Measurements from ENCODE around the gene MATN1.

Gene MATN1

GRCh38 chr1:30673395-30673794, 50.0 kb downstream of the MATN1 start:
- H3K27me3 ChIP-seq (ENCODE audit: control insufficient read depth, insufficient read depth, low read length), result no peaks in the 10 kb centered on the region
- H3K4me3 ChIP-seq (ENCODE audit: low read depth, low read length), result no peak overlapping the region
- peaks cover 4% of the 10 kb centered on the region; the same call in 1 of the 2 replicates for H3K9me3 ChIP-seq (ENCODE audit: control insufficient read depth, insufficient read depth, low read depth, low read length)
- no peak overlapping the region for H3K27ac ChIP-seq (ENCODE audit: low read depth, low read length)
- H3K36me3 ChIP-seq (ENCODE audit: control insufficient read depth, insufficient read depth, low read length), result no peaks in the 10 kb centered on the region
- H3K4me1 ChIP-seq (ENCODE audit: control insufficient read depth, insufficient read depth, low read length), result no peaks in the 10 kb centered on the region
- H3K9ac ChIP-seq (ENCODE audit: low read length), result no peak overlapping the region

GRCh38 chr1:30672661-30673060, 50.7 kb downstream of the MATN1 start:
- Histone ChIP-seq H3K27ac (ENCODE audit: low read depth, low read length) (no peak overlapping the region), H3K9me3 (ENCODE audit: control insufficient read depth, insufficient read depth, low read depth, low read length) (peaks cover 4% of the 10 kb centered on the region; the same call in 1 of the 2 replicates), H3K4me3 (ENCODE audit: low read depth, low read length) (no peak overlapping the region), H3K4me1 (ENCODE audit: control insufficient read depth, insufficient read depth, low read length) (no peaks in the 10 kb centered on the region), H3K36me3 (ENCODE audit: control insufficient read depth, insufficient read depth, low read length) (no peaks in the 10 kb centered on the region), H3K27me3 (ENCODE audit: control insufficient read depth, insufficient read depth, low read length) (no peaks in the 10 kb centered on the region), H3K9ac (ENCODE audit: low read length) (no peak overlapping the region)

GRCh38 chr1:30670240-30671060, 52.9 kb downstream of the MATN1 start:
- Histone ChIP-seq H3K27me3 (ENCODE audit: control insufficient read depth, insufficient read depth, low read length) (no peaks in the 10 kb centered on the region), H3K4me1 (ENCODE audit: control insufficient read depth, insufficient read depth, low read length) (no peaks in the 10 kb centered on the region), H3K9me3 (ENCODE audit: control insufficient read depth, insufficient read depth, low read depth, low read length) (no peaks in the 10 kb centered on the region), H3K36me3 (ENCODE audit: control insufficient read depth, insufficient read depth, low read length) (no peaks in the 10 kb centered on the region), H3K9ac (ENCODE audit: low read length) (no peak overlapping the region), H3K27ac (ENCODE audit: low read depth, low read length) (no peak overlapping the region), H3K4me3 (ENCODE audit: low read depth, low read length) (no peak overlapping the region)

- Histone ChIP-seq H3K9ac (ENCODE audit: low read length) (no peak overlapping the region), H3K9me3 (ENCODE audit: control insufficient read depth, insufficient read depth, low read depth, low read length) (no peaks in the 10 kb centered on the region)
Observed at GRCh38 chr1:30668546-30669327, 54.6 kb downstream of the MATN1 start.

GRCh38 chr1:30668024-30668423, 55.4 kb downstream of the MATN1 start:
- H3K4me1 ChIP-seq (ENCODE audit: control insufficient read depth, insufficient read depth, low read length), result peaks cover 5% of the 10 kb centered on the region
- H3K27ac ChIP-seq (ENCODE audit: low read depth, low read length), result no peak overlapping the region
- no peaks in the 10 kb centered on the region for H3K9me3 ChIP-seq (ENCODE audit: control insufficient read depth, insufficient read depth, low read depth, low read length)
- H3K9ac ChIP-seq (ENCODE audit: low read length), result no peak overlapping the region
- H3K36me3 ChIP-seq (ENCODE audit: control insufficient read depth, insufficient read depth, low read length), result no peaks in the 10 kb centered on the region
- H3K4me3 ChIP-seq (ENCODE audit: low read depth, low read length), result no peak overlapping the region
- H3K27me3 ChIP-seq (ENCODE audit: control insufficient read depth, insufficient read depth, low read length), result no peaks in the 10 kb centered on the region

More at GRCh38 chr1:30668546-30669327, 54.6 kb downstream of the MATN1 start:
- Histone ChIP-seq H3K27ac (ENCODE audit: low read depth, low read length) (no peak overlapping the region), H3K27me3 (ENCODE audit: control insufficient read depth, insufficient read depth, low read length) (no peaks in the 10 kb centered on the region), H3K4me1 (ENCODE audit: control insufficient read depth, insufficient read depth, low read length) (no peaks in the 10 kb centered on the region), H3K4me3 (ENCODE audit: low read depth, low read length) (no peak overlapping the region), H3K36me3 (ENCODE audit: control insufficient read depth, insufficient read depth, low read length) (no peaks in the 10 kb centered on the region)

- H3K9me3 ChIP-seq (ENCODE audit: control insufficient read depth, insufficient read depth, low read depth, low read length), result no peaks in the 10 kb centered on the region
- H3K4me1 ChIP-seq (ENCODE audit: control insufficient read depth, insufficient read depth, low read length), result peaks cover 15% of the 10 kb centered on the region
- no peaks in the 10 kb centered on the region for H3K27me3 ChIP-seq (ENCODE audit: control insufficient read depth, insufficient read depth, low read length)
- H3K27ac ChIP-seq (ENCODE audit: low read depth, low read length), result no peak overlapping the region
- no peaks in the 10 kb centered on the region for H3K36me3 ChIP-seq (ENCODE audit: control insufficient read depth, insufficient read depth, low read length)
- H3K9ac ChIP-seq (ENCODE audit: low read length), result no peak overlapping the region
- no peak overlapping the region for H3K4me3 ChIP-seq (ENCODE audit: low read depth, low read length)
Observed at GRCh38 chr1:30666756-30667273, 56.6 kb downstream of the MATN1 start.

- no peak overlapping the region for H3K9ac ChIP-seq (ENCODE audit: low read length)
- H3K27me3 ChIP-seq (ENCODE audit: control insufficient read depth, insufficient read depth, low read length), result no peaks in the 10 kb centered on the region
- peaks cover 15% of the 10 kb centered on the region for H3K4me1 ChIP-seq (ENCODE audit: control insufficient read depth, insufficient read depth, low read length)
- no peaks in the 10 kb centered on the region for H3K36me3 ChIP-seq (ENCODE audit: control insufficient read depth, insufficient read depth, low read length)
- H3K9me3 ChIP-seq (ENCODE audit: control insufficient read depth, insufficient read depth, low read depth, low read length), result no peaks in the 10 kb centered on the region
- H3K27ac ChIP-seq (ENCODE audit: low read depth, low read length), result no peak overlapping the region
- no peak overlapping the region for H3K4me3 ChIP-seq (ENCODE audit: low read depth, low read length)
Observed at GRCh38 chr1:30665216-30666010, 58.0 kb downstream of the MATN1 start.

GRCh38 chr1:30664103-30664755, 59.2 kb downstream of the MATN1 start:
- Histone ChIP-seq H3K9ac (ENCODE audit: low read length) (no peak overlapping the region), H3K27ac (ENCODE audit: low read depth, low read length) (no peak overlapping the region), H3K4me1 (ENCODE audit: control insufficient read depth, insufficient read depth, low read length) (peaks cover 15% of the 10 kb centered on the region), H3K36me3 (ENCODE audit: control insufficient read depth, insufficient read depth, low read length) (no peaks in the 10 kb centered on the region), H3K27me3 (ENCODE audit: control insufficient read depth, insufficient read depth, low read length) (no peaks in the 10 kb centered on the region), H3K4me3 (ENCODE audit: low read depth, low read length) (no peak overlapping the region), H3K9me3 (ENCODE audit: control insufficient read depth, insufficient read depth, low read depth, low read length) (no peaks in the 10 kb centered on the region)

GRCh38 chr1:30663596-30664091, 59.7 kb downstream of the MATN1 start:
- H3K9ac ChIP-seq (ENCODE audit: low read length), result no peak overlapping the region
- H3K4me1 ChIP-seq (ENCODE audit: control insufficient read depth, insufficient read depth, low read length), result peaks cover 15% of the 10 kb centered on the region
- H3K4me3 ChIP-seq (ENCODE audit: low read depth, low read length), result no peak overlapping the region
- H3K27me3 ChIP-seq (ENCODE audit: control insufficient read depth, insufficient read depth, low read length), result no peaks in the 10 kb centered on the region
- H3K36me3 ChIP-seq (ENCODE audit: control insufficient read depth, insufficient read depth, low read length), result no peaks in the 10 kb centered on the region
- no peak overlapping the region for H3K27ac ChIP-seq (ENCODE audit: low read depth, low read length)
- H3K9me3 ChIP-seq (ENCODE audit: control insufficient read depth, insufficient read depth, low read depth, low read length), result no peaks in the 10 kb centered on the region

GRCh38 chr1:30662291-30662840, 61.0 kb downstream of the MATN1 start:
- peaks cover 15% of the 10 kb centered on the region for H3K4me1 ChIP-seq (ENCODE audit: control insufficient read depth, insufficient read depth, low read length)
- no peak overlapping the region for H3K27ac ChIP-seq (ENCODE audit: low read depth, low read length)
- H3K27me3 ChIP-seq (ENCODE audit: control insufficient read depth, insufficient read depth, low read length), result no peaks in the 10 kb centered on the region
- H3K36me3 ChIP-seq (ENCODE audit: control insufficient read depth, insufficient read depth, low read length), result no peaks in the 10 kb centered on the region
- no peaks in the 10 kb centered on the region for H3K9me3 ChIP-seq (ENCODE audit: control insufficient read depth, insufficient read depth, low read depth, low read length)
- no peak overlapping the region for H3K9ac ChIP-seq (ENCODE audit: low read length)
- no peak overlapping the region for H3K4me3 ChIP-seq (ENCODE audit: low read depth, low read length)

All from HUES6 (cell line).